Body of pancreas (tissue), 4 donors: ENCODE measurements around the gene MED16.

ENCODE experiments used
- CTCF ChIP-seq, 7 experiments: fragments of 450-650 bp in 4 of 7; fragments of 200-600 bp in 3 of 7; sonication (generic) in 3 of 7; IDR thresholded peaks; one replicate each; pipeline ENCODE4 v1.5.1; 2016 to 2019; ENCODE audit warnings: antibody characterized with exemption in 7 of 7
- POLR2A ChIP-seq, 3 donors: fragments of 450-650 bp; IDR thresholded peaks; one replicate each; pipeline ENCODE4 v1.6.1; 2016; ENCODE audit warnings: antibody characterized with exemption in 3 of 3, mild to moderate bottlenecking in 2 of 3

DNA sequence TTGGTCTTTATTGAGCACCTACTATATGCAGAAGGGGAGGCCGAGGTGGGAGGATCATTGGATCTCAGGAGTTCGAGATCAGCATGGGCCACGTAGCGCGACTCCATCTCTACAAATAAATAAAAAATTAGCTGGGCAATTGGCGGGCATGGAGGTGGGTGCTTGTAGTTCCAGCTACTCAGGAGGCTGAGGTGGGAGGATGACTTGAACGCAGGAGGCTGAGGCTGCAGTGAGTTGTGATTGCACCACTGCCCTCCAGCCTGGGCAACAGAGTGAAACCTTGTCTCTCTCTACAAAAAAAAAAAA lies 29.7 kb downstream of the MED16 start:
- TF ChIP-seq CTCF (IDR thresholded peaks at IDR 0.05) = no peak
- TF ChIP-seq POLR2A (IDR thresholded peaks at IDR 0.05) = no peak
